Embryonic facial prominence (tissue), 1 donor: ENCODE results near the gene SEPTIN7.

Source experiments
- DNase-seq: peaks from one replicate; pipeline ENCODE4 v3.0.0-alpha.2; 2016; ENCODE audit errors: extremely low spot score

The SEPTIN7 gene

DNA sequence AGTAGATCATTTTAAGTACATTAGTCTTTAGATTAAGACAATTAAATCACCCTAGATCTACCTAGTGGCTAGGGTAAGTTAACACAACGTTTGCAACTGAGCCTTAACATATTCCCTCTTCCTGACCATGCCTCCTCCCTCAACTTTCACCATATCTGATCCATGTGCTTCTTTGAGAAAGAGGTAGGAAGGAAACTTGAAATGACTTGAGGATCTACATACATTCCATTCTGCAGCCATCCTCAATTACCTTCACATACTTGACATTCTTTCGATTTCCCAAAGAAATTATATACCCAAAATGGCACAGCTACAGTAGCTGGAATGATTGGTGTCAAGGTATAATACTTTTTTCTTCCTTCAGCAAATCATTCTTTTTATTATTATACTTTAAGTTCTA, 12.9 kb upstream of the SEPTIN7 start:
- DNase-seq, result no peak

DNA sequence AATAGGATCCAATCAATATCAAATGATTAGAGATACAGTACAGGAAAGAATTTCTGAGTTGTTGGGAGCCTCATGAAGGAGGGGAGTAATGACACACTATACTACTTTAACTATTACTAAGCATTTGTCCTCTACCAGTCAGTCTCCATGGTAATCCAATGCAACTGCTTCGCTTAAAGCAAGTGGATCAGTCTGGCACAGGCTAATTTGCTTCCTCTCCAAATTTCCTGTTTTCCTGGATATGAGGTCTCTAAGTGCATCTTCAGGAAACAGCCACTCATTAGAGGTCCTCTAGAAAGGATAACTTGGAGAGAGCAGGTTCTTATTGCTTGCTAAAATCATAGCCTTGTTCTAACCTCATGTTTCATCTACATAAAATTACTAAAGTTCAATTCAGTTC, 8.4 kb upstream of the SEPTIN7 start:
- DNase-seq, result no peak

DNA sequence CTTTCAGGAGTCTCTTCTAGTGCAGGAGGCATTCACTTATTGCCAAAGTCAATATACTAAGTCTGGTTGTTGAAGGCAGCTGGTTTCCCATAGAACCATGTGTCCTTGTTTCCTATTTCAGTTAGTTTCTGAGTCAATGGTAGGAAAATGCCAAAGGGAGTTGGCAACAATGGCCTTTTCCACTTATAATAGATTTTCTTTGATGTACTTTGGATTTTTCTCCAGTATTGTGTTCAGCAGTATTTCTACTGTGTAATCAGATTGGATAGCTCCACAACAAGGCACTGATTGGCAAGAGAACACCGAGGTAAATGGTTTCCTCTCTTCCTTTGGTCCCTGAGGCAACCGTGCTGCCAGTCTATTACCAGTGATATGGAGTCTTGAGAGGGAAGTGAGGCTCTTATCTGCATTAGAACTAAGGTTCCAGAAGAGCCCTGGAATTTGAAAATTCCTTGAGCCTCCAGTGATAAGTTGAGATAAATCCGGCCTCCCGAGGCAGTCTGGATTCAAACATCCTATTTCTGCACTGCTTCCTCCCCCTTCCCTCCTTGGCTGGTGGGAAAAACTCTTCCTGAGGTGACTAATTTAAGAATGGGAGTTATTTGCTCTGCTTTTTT, 7.9 kb upstream of the SEPTIN7 start:
- no peak for DNase-seq

DNA sequence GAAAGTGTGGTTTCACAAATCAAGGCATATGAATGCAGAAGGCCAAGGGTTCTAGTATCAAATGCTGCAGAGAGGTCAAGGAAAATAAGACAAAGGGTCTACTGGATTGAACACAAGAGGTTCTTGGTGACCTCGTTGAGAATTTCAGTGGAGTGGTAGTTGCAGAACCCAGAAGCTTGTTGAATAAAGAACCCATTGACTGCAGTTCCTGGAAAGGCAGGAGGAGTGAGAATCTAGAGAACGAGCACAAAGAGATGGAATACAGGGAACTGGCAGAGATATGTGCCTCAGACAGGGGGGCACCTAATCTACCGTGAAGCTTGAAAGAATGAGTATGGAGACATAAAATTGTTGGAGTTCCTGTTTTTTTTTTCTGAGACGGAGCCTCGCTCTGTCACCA, 3.5 kb upstream of the SEPTIN7 start:
- no peak for DNase-seq

DNA sequence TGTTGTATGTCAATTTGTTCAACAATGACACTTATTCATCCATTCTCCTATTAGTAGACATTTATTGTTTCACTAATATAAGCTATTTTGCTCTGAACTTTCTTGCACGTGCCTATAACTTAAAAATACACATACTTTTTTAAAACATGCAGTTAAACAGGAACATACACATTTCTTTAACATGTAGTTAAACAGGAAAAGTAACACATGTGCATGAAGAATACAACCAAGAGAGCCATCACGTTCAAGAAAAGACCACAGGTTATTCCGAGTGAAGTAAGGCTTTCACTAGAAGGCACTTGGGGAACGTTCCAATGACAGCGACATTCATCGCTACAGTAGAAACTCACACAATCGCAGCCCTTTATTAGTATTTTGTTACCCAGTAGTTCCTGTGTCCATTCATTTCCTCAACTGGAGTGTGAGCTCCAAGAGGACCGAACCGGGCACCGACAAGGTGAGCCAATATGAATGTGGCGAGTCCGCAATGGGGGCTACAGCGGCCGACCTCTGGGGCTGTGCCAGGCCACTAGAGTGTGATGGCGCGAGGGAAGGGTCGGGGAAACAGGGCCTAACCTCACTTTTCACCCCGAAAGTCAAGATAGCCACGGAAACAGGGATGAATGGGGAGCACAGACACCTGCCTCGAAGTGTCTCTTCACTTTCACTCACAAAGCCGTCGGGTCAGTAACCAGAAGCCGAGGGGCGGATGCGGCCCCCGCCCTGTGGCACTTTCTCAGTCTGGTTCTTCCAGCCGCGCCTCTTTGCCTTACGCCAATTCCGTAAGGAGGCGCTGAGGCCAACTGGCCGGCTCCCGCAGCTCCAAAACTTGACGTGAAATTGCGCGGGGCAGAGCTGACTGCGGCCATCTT, 775 bp upstream of the SEPTIN7 start:
- DNase-seq, result peak; percentile 80

DNA sequence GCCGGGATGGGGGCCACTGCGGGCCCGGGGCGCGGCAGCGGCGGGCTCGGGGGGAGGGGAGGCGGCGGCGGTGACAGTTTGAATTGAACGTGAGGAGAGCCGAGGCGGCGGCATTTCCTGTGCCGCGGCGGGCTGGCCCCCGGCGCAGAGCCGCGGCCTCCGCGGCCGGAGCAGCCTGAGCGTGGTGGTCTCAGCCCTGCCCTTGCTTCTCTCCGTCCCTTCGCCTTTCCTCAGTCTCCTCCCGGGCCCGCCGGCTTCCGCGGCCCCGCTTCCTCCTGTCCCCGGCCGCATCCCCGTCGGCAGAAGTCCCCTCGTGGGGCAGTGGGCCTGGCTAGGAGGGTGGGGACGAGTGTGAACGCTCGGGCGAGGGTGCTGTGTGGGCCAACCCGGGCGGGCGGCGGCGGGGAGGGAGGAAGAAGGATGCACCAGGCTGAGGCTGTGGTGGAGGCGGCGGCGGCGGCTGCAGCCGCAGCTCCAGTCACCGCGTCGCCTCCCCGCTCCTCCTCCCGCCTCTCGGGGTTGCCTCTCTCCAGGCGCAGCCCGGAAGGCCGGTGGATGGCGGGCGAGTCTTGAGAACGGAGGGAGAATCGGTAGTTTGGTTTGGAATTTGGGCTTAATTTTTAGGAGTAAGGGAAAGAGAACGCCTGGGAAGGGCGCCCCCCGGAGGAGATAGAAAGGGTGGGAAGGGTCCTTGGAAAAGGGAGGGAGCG, 690 bp downstream of the SEPTIN7 start:
- peak; percentile 76 for DNase-seq

DNA sequence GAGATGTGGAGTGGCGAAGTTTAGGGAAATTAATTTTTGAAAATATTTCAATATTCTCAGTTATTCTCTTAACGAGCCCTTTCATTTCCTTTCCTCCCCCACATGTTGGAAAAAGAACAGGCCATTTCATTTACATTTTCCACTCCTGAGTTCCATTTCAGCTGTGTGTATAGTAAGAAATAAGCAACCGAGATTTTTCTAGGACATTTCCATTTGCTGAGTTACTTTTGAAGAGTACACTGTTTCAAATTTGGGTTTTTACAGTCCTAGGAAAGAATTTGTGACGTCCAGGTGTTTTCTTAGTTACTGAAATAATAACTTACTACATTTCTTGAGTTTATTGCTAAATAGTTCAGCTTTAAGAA, 1.2 kb downstream of the SEPTIN7 start:
- DNase-seq, result peak; percentile 29

DNA sequence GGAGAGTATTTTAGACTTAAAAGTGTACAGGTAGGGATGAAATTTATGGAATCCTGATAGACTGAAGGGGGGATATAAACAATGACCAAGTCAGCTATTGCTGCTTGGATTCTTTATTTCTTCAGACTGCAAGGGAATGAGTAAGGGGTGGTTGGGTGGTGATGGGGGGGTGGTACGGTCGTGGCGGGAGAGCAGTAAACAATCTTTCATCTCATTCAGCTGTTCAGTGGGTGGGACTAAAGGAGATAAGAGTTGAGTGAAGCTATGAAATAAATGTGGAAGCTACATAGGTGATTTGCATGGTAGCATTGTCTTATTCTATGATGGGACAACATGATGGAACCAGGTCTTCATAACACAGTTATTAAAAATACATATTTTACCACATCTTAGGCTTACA, 1.8 kb downstream of the SEPTIN7 start:
- DNase-seq, result no peak

DNA sequence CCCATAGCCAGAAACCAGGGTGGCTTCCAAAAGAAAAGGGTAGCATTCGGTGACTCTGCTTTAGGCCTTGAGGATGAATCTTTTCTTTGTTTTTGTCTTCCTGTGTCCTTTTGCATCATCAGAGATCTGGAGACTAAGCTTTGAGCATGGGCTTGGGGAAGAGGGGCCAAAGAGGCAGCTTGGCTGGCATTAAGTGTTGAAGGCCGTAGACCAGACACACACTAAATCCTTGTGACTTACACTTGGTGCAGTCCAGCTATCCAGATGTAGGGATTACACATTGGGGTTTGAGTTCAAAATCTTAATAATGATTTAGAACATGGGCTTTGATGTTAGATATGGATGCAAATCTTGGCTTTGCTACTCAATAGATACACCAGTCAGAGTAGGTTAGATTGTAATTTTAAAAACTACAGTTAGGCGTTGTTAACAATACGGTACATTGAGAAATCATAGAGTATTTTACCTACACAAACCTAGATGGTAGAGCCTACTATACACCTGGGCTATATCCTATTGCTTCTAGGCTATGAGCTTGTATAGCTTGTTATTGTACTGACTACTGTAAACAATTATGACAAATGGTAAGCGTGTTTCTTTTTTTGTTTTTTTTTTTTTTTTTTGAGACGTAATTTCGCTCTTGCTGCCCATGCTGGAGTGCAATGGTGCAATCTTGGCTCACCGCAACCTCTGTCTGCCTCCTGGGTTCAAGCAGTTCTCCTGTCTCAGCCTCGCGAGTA, 3.5 kb downstream of the SEPTIN7 start:
- no peak for DNase-seq

DNA sequence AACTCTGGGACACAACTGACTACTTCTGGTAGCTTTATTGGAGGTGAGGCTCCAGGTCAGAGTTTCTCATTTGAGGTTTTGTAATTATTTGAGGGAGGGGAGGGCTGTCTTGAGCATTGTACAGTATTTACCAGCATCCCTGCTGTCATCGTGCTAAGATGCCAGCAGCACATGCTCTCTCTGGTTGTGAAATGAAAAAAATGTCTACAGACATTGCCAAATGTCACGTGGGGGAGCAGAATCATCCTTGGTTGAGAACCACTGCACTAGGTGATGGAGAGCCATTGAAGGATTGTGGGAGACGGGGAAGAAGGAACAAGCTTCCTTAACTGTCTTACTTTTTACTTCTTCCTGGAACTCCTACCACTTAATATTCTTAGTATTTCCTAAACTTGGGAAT, 5.0 kb downstream of the SEPTIN7 start:
- DNase-seq, result no peak

DNA sequence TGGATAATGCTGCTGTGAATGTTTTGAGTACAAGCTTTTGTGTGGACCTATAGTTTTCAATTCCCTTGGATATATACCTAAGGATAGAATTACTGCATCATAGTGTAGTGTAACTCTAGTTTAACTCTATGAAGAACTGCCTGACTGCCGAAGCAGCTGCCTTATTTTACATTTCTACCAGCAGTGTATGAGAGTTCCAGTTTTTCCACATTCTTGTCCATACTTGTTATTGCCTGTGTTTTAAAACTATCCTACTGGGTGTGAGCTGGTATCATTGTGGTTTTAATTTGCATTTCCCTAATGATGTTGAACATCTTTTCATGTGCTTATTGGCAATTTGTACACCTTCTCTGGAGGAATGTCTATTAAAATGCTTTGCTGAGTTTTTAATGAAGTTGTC, 15.7 kb downstream of the SEPTIN7 start:
- DNase-seq, result no peak

DNA sequence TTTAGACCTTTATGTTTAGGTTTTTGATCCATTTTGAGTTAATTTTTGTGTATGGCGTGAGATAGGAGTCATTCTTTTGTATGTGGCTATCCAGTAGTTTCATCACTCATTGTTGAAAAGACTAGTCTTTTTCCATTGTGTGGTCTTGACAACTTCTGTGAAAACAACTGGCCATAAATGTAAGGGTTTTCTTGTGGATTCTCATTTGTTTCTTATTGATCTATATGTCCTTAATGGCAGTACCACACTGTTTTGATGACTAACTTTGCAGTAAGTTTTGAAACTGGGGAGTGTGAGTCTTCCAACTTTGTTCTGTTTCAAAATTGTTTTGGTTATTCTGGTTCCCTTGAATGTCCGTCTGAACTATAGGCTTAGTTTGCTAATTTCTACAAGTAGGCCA, 16.3 kb downstream of the SEPTIN7 start:
- DNase-seq, result no peak

DNA sequence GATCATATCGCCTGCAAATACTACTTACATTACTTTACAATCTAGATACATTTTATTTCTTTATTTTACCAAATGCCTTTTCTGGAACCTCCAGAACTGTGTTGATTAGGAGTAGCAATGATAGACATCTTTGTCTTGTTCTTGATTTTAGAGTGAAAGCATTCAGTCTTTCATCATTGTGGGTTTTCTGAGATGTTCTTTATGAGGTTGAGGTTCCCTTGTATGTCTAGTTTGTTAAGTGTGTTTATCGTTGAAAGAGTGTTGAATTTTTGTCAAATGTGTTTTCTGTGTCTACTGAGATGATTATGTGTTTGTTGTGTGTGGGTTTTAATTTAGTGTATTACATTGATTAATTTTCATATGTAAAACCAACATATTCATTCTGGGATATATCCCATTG, 17.1 kb downstream of the SEPTIN7 start:
- DNase-seq, result no peak

DNA sequence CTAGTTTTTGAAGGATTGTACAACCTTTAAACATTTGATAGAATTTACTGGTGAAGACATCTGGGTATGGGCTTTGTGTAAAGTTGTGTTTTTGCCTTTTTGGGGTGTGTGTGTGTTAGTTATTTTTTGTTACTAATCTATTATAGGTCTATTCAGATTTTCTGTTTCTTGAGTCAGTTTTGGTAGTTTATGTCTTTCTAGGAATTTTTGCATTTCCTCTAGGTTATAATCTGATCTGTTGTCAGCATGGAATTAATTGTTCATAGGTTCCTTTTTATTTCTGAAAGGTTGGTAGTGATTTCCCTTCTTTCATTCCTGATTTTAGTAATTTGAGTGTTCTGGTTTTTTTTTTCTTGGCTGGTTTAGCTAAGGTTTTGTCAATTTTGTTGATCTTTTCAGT, 17.7 kb downstream of the SEPTIN7 start:
- DNase-seq, result no peak

DNA sequence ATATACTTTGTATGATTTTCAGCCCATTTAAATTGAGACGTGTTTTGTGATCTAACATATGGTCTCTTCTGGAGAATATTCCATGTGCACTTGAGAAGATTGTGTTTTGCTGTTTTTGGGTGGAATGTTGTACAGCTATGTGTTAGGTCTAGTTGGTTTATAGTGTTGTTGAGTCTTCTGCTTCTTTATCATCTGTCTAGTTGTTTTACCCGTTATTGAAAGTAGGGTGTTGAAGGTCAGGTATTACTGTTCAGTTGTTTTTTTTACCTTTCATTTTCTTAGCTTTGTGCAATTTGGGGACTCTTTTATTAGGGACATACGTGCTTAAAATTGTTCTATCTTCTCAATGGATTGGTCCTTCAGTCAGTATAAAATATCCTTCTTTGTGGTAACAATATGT, 18.5 kb downstream of the SEPTIN7 start:
- no peak for DNase-seq

DNA sequence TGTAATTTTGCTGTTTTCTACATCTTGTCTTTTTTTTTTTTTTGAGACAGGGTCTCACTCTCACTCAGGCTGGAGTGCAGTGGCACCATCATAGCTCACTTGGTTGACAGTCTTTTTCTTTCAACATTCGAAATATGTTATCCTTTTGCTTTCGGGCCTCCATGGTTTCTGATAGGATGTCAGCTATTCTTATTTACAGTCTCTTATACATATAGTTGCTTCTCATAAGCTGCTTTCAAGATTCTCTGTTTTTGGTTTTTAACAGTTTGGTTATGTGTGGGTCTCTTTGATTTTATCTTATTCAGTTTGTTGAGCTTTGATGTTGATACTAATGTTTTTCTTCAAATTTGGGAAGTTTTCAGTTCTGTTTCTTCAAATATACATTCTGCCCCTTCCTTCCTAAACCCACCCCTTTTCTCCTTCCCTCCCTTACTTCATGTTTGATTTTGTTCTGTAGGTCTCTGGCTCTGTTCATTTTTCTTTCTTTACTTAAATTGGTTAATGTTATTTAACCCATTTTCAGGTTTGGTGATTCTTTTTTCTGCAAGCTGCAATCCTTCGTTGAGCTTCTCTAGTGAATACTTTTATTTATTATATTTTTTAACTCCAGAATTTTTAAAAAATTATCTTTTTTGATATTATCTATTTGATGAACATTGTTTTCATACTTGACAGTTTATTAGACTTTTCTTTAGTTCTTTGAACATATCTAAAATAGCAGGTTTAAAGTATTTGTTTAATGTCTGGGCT, 19.3 kb downstream of the SEPTIN7 start:
- DNase-seq, result no peak

DNA sequence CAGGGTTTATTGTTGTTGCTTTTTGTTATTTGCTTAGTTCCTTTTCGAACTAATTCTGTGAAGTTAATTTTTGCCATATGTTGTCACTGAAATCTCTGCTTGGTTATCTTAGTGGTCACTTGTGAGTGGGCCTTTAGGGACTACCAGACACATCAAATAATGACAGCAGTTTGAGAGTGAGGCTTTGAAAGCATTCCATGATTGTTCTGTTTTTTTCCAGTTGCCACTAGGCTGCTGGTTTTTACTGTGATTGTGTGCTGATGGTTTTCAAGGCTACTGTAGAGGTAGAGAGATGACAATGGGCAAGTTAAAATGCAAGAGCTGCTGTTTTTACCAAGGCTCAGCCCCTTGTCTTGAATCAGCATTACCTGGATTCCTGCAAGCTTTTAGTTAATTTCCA, 20.0 kb downstream of the SEPTIN7 start:
- DNase-seq, result no peak

DNA sequence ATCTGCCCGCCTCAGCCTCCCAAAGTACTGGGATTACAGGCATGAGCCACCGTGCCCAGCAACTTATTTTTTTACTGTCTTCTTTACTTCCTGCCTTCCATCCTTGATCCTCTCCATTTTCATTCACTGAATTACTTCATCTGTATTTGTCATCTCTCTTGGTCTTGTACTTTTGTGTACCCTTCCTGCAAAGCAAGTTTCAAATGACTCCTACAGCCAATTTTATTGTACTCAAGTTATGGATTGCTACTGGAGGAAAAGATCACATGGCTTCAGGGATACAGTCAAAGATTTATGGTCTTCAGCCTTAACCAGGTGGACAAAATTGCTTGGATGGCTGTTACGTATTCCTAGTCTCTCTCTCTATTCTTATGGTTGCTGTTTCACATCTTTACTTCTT, 22.6 kb downstream of the SEPTIN7 start:
- no peak for DNase-seq

DNA sequence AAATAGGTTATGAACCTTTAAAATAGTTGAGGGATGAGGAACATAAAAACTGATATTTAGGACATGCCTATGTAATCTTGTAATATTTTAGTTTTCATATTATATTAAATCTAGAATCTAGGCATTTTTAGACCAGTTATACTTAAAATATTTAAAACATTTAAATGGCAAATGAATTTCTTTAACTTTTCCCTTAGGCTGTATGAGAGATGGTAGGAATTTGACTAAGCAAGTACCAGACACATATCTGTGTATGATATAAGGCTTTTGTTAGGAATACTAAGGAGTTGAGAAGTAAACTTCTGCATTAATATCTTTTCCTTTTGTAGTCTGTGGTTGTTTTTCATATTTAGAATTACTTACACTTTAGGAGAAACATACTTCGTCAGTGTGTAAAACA, 25.1 kb downstream of the SEPTIN7 start:
- DNase-seq, result no peak

DNA sequence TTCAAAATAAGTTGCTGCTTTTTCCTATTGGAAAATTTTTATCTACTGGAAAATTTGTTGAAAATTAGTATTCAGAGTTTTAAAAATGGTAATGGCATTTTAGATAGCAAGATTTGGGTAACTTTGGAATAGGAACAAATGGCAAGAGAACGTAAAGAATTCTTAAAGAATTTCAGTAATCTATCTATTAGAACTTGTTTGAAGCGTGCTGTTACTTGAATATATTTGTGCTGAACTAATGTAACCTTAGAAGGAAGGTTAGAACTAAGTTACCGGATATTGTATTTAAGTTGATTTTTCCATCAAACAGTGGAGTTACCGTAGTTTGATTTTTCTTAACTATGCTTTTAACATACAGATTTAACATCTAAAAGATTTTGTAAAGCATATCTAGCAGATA, 25.9 kb downstream of the SEPTIN7 start:
- no peak for DNase-seq

DNA sequence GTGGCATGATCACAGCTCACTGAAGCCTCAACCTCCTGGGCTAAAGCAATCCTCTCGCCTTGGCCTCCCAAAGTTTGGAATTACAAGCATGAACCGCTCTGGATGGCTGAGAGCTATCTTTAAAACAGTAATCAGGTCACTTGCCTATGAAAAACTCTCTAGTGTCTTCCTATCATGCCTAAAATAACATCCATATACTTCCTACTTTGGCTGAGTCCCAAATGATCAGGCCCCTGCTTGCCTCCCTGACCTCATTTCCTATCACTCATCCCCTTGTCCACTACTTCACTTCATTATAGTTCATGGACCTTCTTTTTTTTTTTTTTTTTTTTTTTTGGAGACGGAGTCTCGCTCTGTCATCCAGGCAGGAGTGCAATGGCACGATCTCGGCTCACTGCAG, 28.0 kb downstream of the SEPTIN7 start:
- DNase-seq, result no peak

DNA sequence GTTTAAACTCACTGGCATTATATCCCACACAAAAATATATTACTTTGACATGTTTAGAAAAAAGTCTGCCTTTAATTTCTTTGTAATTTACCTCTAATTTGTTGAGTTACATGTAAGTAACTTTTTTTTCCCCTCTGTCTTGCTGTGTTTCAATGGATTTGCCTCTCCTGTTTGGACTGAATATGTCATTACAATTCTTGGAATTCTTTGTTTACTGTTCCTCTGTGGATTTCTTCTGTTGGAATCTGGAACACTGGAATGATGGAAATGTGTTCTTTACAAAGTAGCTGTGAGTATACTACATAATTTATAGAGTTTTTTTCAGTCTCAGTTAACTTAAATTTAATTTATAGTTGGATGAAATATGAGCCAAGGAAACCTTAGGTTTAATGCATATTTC, 30.4 kb downstream of the SEPTIN7 start:
- no peak for DNase-seq
